ENCODE data around the gene GHR. TPM values are rescaled to one million over a fixed set of nuclear protein-coding genes. Genes with fewer than 3 reads are reported as not detected.
"Not testable (repeated sequence)": the region's sequence is repeated elsewhere in the genome, so short reads cannot be mapped to it uniquely, and the experiment has no call there.

The GHR gene
- total RNA-seq, 1 donor from 2014 or later, result 6.6 TPM

DNA sequence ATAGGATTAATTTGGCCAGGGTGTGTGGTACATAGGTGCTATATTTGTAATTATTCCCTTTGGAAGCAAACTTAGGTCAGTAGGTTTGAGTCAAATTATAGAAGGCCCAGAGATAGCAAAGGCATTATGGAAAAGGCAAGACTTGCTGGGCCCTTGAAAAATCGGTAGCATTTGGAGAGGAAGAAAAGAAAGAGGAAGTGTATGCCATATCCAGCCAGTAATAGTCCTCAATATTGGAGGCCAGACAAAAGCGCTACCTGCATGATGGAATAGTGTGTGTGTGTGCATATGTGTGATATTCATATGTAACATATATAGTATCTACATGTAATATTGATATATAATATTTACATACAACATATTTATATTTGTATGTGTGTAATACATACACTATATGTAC is 146.1 kb downstream of the GHR start:
- TF ChIP-seq, protein P1, sequence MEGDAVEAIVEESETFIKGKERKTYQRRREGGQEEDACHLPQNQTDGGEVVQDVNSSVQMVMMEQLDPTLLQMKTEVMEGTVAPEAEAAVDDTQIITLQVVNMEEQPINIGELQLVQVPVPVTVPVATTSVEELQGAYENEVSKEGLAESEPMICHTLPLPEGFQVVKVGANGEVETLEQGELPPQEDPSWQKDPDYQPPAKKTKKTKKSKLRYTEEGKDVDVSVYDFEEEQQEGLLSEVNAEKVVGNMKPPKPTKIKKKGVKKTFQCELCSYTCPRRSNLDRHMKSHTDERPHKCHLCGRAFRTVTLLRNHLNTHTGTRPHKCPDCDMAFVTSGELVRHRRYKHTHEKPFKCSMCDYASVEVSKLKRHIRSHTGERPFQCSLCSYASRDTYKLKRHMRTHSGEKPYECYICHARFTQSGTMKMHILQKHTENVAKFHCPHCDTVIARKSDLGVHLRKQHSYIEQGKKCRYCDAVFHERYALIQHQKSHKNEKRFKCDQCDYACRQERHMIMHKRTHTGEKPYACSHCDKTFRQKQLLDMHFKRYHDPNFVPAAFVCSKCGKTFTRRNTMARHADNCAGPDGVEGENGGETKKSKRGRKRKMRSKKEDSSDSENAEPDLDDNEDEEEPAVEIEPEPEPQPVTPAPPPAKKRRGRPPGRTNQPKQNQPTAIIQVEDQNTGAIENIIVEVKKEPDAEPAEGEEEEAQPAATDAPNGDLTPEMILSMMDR (IDR thresholded peaks at IDR 0.05; ENCODE audit: unreplicated experiment), result no peak
- H3K9me3 Mint-ChIP-seq (ENCODE audit: low read depth), result no peaks in the 10 kb centered on the region
- no peak for DNase-seq (ENCODE audit: low spot score, unreplicated experiment)
- H3K36me3 Mint-ChIP-seq (ENCODE audit: insufficient read depth), result no peaks in the 10 kb centered on the region
- peaks cover 2% of the 10 kb centered on the region for H3K4me1 Mint-ChIP-seq (ENCODE audit: low read depth)
- H3K27me3 Mint-ChIP-seq, result no peaks in the 10 kb centered on the region
- no peak overlapping the region for H3K4me3 Mint-ChIP-seq (ENCODE audit: low read depth)
- H3K27ac Mint-ChIP-seq, result no peak overlapping the region

DNA sequence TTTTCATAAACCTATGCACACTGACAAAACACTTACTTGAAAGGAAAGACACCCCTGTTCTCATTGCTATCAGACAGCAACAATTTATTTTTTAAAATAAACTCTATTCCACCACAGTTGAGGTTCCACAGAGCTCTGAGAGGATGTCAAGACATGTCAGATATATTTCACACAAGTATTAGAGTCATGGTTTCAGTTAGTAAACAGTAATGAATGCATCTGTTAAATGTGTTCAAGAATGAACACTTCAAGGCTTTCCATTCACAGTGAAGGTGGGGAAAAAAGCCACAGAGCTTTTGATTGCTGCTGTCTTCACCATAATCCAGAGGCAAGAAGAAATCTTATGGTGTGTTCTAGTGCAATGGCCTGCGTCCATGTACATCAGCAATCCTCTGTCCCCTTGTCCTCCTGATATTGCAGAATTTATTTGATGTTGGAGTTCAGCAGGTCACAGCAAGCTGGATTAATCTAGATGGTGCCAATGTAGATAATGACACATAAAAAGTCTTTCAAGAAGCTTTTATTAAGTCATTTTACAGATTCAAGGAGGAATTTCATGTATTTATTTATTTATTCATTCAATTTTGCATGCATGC is 146.8 kb downstream of the GHR start:
- H3K4me1 Mint-ChIP-seq (ENCODE audit: low read depth), result peaks cover 2% of the 10 kb centered on the region
- H3K9me3 Mint-ChIP-seq (ENCODE audit: low read depth), result no peaks in the 10 kb centered on the region
- no peak overlapping the region for H3K4me3 Mint-ChIP-seq (ENCODE audit: low read depth)
- H3K27me3 Mint-ChIP-seq, result no peaks in the 10 kb centered on the region
- TF ChIP-seq, protein P1 (IDR thresholded peaks at IDR 0.05; ENCODE audit: unreplicated experiment), result no peak
- H3K36me3 Mint-ChIP-seq (ENCODE audit: insufficient read depth), result no peaks in the 10 kb centered on the region
- no peak for DNase-seq (ENCODE audit: low spot score, unreplicated experiment)
- H3K27ac Mint-ChIP-seq, result no peak overlapping the region

DNA sequence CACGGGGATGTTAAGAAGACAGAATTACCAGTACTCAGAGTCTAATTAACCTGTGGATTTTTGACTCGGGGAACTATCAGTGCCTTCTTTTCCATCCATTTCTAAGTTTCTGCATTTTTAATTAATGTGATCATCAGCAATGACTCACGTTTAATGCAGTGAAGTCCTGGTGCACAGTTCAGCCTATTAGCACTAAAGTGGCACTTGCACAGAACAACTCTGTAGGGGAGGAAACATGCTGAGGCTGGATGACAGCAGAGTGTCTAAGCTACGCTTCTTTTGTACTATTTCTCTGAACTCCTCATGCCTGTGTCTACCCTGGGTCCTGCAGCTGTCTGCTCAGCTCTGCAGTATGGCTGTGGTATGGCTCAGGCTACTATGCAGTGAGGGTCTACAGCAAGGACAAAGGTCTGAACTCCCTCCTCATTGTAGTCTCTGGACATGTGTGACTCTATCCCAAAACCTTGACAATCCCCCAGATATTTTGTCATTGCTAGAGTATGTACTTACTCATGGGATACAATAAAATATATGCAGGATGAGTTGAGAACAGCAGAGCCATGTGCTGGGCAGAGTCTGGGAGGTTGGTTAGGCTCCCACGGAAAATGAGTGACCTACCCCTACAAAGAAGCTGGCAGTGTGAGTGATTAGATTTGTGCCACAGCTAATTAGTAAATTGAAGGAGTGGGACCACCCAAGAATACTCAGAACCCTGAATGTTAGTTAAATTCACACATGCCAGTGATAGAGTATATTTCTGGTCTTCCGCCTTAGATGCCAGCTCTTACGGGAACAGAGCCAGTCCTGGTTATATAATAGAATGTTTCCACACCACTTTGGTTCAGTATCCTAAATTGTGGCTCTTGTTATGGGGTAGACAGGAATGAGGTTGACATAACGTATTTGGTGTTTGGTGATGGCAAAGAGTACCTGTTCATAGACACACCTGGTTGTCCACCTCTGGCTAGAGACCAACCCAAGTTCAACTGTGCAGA is 148.0 kb downstream of the GHR start:
- no peaks in the 10 kb centered on the region for H3K9me3 Mint-ChIP-seq (ENCODE audit: low read depth)
- no peaks in the 10 kb centered on the region for H3K27me3 Mint-ChIP-seq
- peaks cover 2% of the 10 kb centered on the region for H3K4me1 Mint-ChIP-seq (ENCODE audit: low read depth)
- H3K4me3 Mint-ChIP-seq (ENCODE audit: low read depth), result no peak overlapping the region
- no peaks in the 10 kb centered on the region for H3K36me3 Mint-ChIP-seq (ENCODE audit: insufficient read depth)
- H3K27ac Mint-ChIP-seq, result no peak overlapping the region
- no peak for DNase-seq (ENCODE audit: low spot score, unreplicated experiment)
- TF ChIP-seq, protein P1 (IDR thresholded peaks at IDR 0.05; ENCODE audit: unreplicated experiment), result no peak

DNA sequence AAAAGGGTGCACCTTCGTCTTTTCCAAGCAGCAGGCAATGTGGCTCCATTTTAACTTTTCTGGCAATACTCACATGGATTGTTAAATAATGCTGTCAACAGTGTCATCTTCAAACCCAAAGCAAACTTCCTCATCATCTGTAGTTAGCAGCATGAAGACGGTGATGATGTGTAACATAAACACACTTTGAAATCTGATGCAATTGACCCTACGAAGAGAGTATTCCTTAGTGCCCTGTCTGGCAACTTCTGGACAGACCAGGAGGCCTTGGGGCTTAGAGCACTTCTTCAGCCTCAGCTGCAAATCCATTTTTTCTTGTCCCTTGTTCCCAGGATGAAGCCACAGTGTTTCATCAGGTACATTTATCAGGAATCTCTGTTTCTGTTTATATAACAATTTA is 149.1 kb downstream of the GHR start:
- H3K27me3 Mint-ChIP-seq, result no peaks in the 10 kb centered on the region
- H3K4me3 Mint-ChIP-seq (ENCODE audit: low read depth), result no peak overlapping the region
- peaks cover 2% of the 10 kb centered on the region for H3K4me1 Mint-ChIP-seq (ENCODE audit: low read depth)
- TF ChIP-seq, protein P1 (IDR thresholded peaks at IDR 0.05; ENCODE audit: unreplicated experiment), result no peak
- DNase-seq (ENCODE audit: low spot score, unreplicated experiment), result no peak
- H3K36me3 Mint-ChIP-seq (ENCODE audit: insufficient read depth), result no peaks in the 10 kb centered on the region
- no peaks in the 10 kb centered on the region for H3K9me3 Mint-ChIP-seq (ENCODE audit: low read depth)
- no peak overlapping the region for H3K27ac Mint-ChIP-seq

DNA sequence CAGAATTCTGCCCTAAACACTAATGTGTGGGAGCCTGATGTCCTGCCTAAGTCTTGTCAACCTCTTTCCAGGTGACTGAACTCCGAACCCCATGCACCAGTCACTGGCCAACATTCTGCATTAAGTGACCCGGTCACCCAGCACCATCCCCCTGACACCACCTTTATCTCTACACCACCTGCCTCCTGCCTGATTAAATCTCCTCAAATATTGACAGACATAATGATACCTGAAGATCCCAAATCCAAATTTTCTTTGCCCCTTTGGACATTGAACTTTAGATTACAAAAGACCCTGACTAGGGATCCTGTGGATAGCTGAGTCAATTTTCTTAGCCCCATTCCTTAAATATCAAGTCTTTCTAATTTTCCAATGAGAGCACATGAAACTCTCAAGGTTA is 150.1 kb downstream of the GHR start:
- peak overlapping the region; percentile 0 for H3K27ac Mint-ChIP-seq
- no peak for DNase-seq (ENCODE audit: low spot score, unreplicated experiment)
- TF ChIP-seq, protein P1 (IDR thresholded peaks at IDR 0.05; ENCODE audit: unreplicated experiment), result no peak
- H3K27me3 Mint-ChIP-seq, result no peaks in the 10 kb centered on the region
- H3K9me3 Mint-ChIP-seq (ENCODE audit: low read depth), result no peaks in the 10 kb centered on the region
- H3K4me3 Mint-ChIP-seq (ENCODE audit: low read depth), result no peak overlapping the region
- no peaks in the 10 kb centered on the region for H3K36me3 Mint-ChIP-seq (ENCODE audit: insufficient read depth)
- peaks cover 2% of the 10 kb centered on the region for H3K4me1 Mint-ChIP-seq (ENCODE audit: low read depth)

DNA sequence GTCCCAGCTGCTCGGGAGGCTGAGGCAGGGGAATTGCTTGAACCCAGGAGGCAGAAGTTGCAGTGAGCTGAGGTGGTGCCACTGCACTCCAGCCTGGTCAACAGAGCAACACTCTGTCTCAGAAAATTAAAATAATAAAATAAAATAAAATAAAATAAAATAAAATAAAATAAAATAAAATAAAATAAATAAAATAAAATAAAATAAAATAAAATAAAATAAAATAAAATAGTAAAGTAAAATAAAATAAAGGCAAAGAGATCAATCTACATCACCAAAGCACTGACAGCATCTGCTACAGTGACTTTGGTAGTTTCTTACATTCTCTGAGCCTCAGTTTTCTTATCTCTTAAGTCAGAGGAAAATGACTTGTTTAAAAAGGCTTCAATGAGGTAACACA is 152.7 kb downstream of the GHR start:
- H3K27ac Mint-ChIP-seq; H3K4me1 Mint-ChIP-seq (ENCODE audit: low read depth); H3K36me3 Mint-ChIP-seq (ENCODE audit: insufficient read depth); H3K27me3 Mint-ChIP-seq; H3K4me3 Mint-ChIP-seq (ENCODE audit: low read depth); H3K9me3 Mint-ChIP-seq (ENCODE audit: low read depth); DNase-seq (ENCODE audit: low spot score, unreplicated experiment): not testable (repeated sequence)

DNA sequence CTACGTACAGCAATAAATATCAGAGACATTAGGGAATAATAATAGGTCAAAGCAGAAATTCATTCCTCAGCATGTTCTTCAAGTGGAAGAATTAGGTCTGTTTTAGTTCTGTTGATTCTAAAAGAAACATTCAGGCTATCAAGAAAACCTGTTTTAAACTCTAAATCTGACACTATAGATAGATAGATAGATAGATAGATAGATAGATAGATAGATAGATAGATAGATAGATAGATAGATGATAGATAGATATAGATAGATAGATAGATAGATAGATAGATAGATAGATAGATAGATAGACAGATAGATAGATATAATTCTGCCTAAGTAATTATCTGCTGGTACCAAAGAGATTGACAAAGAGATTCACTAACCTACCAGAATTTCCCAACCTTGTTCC is 155.7 kb downstream of the GHR start:
- not testable (repeated sequence) for H3K27me3 Mint-ChIP-seq; H3K4me3 Mint-ChIP-seq (ENCODE audit: low read depth); H3K4me1 Mint-ChIP-seq (ENCODE audit: low read depth); DNase-seq (ENCODE audit: low spot score, unreplicated experiment); H3K27ac Mint-ChIP-seq; H3K9me3 Mint-ChIP-seq (ENCODE audit: low read depth); H3K36me3 Mint-ChIP-seq (ENCODE audit: insufficient read depth)
